ENCODE data around the gene CASZ1. TPM values are rescaled to one million over a fixed set of nuclear protein-coding genes. Genes with fewer than 3 reads are reported as not detected.

The CASZ1 gene
- total RNA-seq, 4 donors from 2014 or later, result 0.88 to 6.8 (median 1.7) TPM

DNA sequence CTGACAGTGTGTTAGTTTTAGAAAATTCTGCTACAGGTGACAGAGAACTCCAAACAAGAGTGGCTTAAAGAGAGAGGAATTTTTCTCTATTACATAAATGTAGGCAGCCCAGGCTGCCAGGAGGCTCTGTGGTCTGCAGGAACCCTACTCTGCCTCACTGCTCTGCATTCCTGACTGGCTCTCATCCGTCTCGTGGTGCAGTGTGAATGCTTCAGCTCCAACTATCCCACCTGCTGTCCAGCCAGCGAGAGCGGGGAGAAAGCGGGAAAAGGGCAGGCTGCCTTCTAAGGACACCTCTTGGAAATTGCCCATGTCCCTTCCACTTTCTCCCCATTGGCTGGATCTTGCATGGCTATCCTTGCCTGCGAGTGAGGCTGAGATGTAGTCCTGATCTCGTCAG lies 190.4 kb downstream of the CASZ1 start:
- TF ChIP-seq, protein P1, sequence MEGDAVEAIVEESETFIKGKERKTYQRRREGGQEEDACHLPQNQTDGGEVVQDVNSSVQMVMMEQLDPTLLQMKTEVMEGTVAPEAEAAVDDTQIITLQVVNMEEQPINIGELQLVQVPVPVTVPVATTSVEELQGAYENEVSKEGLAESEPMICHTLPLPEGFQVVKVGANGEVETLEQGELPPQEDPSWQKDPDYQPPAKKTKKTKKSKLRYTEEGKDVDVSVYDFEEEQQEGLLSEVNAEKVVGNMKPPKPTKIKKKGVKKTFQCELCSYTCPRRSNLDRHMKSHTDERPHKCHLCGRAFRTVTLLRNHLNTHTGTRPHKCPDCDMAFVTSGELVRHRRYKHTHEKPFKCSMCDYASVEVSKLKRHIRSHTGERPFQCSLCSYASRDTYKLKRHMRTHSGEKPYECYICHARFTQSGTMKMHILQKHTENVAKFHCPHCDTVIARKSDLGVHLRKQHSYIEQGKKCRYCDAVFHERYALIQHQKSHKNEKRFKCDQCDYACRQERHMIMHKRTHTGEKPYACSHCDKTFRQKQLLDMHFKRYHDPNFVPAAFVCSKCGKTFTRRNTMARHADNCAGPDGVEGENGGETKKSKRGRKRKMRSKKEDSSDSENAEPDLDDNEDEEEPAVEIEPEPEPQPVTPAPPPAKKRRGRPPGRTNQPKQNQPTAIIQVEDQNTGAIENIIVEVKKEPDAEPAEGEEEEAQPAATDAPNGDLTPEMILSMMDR (IDR thresholded peaks at IDR 0.05; ENCODE audit: low read depth), result no peak

- TF ChIP-seq, protein P1 (IDR thresholded peaks at IDR 0.05; ENCODE audit: low read depth), result no peak
These were observed 191.5 kb downstream of the CASZ1 start for GRCh38 chr1:10604966-10605365.

DNA sequence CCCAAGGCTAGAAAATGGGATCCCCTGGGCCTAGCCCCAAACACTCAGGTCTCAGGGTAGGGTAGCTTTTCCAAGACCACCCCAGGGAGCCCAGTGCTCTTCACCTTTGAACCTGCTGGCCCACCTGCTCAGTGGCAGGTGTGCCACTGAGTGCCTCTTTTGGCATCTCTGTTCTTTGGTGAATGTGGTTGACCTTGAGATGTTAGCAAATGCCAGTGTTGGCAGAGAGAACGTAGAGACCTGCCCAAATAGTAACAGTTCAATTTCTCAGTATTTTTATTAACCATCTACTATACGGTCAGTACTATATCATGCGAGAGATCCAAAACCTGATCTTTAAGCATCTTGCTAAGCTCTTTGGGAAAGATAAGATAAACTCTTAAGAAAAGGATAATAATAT lies 193.5 kb downstream of the CASZ1 start:
- TF ChIP-seq, protein P1 (IDR thresholded peaks at IDR 0.05; ENCODE audit: low read depth), result no peak

- TF ChIP-seq, protein P1 (IDR thresholded peaks at IDR 0.05; ENCODE audit: low read depth), result no peak
These were observed 194.9 kb downstream of the CASZ1 start for GRCh38 chr1:10601342-10602070.

GRCh38 chr1:10599194-10599861 lies 197.1 kb downstream of the CASZ1 start:
- TF ChIP-seq, protein P1 (IDR thresholded peaks at IDR 0.05; ENCODE audit: low read depth), result no peak

DNA sequence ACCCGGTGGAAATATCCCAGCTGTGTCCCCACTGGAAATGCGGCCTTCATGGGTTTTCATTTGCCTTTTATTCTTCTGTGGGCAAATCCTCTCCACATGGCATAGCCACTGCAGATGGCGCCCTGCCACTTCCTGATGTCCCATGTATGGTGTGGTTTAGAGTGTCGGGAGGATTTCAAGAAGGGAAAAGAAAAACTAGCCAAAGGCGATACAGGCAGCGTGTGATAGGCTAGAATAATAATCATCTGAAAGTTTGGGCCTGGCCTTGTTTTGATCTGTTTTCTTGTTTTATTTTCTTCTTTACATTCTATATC lies 198.1 kb downstream of the CASZ1 start:
- TF ChIP-seq, protein P1 (IDR thresholded peaks at IDR 0.05; ENCODE audit: low read depth), result no peak

GRCh38 chr1:10597492-10598388 lies 198.7 kb downstream of the CASZ1 start:
- TF ChIP-seq, protein P1 (IDR thresholded peaks at IDR 0.05; ENCODE audit: low read depth), result no peak
